H1 (cell line): ENCODE results near the gene ENO2. TPM values are rescaled to one million over a fixed set of nuclear protein-coding genes. Genes with fewer than 3 reads are reported as not detected.

Source experiments
- CTCF ChIA-PET: fragments of 300-600 bp; sonication (Branson Sonifier 250); formaldehyde crosslinking; loops from one replicate; lab custom pipeline; 2021; ENCODE audit not compliant: partially characterized antibody; lab: Charles Lee
- POLR2A ChIA-PET: fragments of 300-600 bp; sonication (Branson Sonifier 250); formaldehyde crosslinking; loops from one replicate; lab custom pipeline; 2021; ENCODE audit warnings: inconsistent platforms; ENCODE audit not compliant: partially characterized antibody; lab: Charles Lee
- DNase-seq, 2 experiments: peaks; one replicate each; pipeline versions ENCODE4 v3.0.0 to v3.0.0-alpha.2; 2010 to 2022; ENCODE audit warnings: low spot score in 2 of 2, low read depth in 1 of 2, mixed read lengths in 1 of 2
- FAIRE-seq: peaks from 2 replicates; lab custom pipeline; 2011; peaks lifted over from hg19 to GRCh38; lab: Jason Lieb, UNC
- H2AFZ ChIP-seq: 2 replicates; pipeline ENCODE4 v1.8.1; 2012; ENCODE audit warnings: low read length, inconsistent platforms
- H2AK5ac ChIP-seq: 2 replicates; pipeline ENCODE4 v1.6.1; 2013; ENCODE audit warnings: low read depth, low read length
- H2BK120ac ChIP-seq: replicated peaks from 2 replicates; pipeline ENCODE3; 2013; ENCODE audit warnings: low read depth, low read length, inconsistent platforms
- H2BK12ac ChIP-seq: 2 replicates; pipeline ENCODE4 v1.6.1; 2013; ENCODE audit warnings: low read depth, low read length
- H2BK15ac ChIP-seq: 2 replicates; pipeline ENCODE4 v1.6.1; 2013; ENCODE audit warnings: low read length
- H2BK20ac ChIP-seq: 2 replicates; pipeline ENCODE4 v1.6.1; 2013; ENCODE audit warnings: low read length
- H2BK5ac ChIP-seq: 2 replicates; pipeline ENCODE4 v1.6.1; 2013; ENCODE audit warnings: low read depth, low read length
- H3K14ac ChIP-seq: 2 replicates; pipeline ENCODE4 v1.6.1; 2013; ENCODE audit warnings: inconsistent platforms; ENCODE audit not compliant: insufficient read length
- H3K18ac ChIP-seq: 2 replicates; pipeline ENCODE4 v1.6.1; 2013; ENCODE audit warnings: low read length; ENCODE audit errors: extremely low read depth
- H3K23ac ChIP-seq: 2 replicates; pipeline ENCODE4 v1.6.1; 2013; ENCODE audit warnings: inconsistent platforms; ENCODE audit not compliant: insufficient read length
- H3K23me2 ChIP-seq: 2 replicates; pipeline ENCODE4 v1.6.1; 2013; ENCODE audit warnings: low read depth, low read length
- H3K27ac ChIP-seq: 2 replicates; pipeline ENCODE4 v1.6.1; 2011; ENCODE audit warnings: low read depth, low read length, inconsistent platforms
- H3K27me3 ChIP-seq, 4 experiments: replicated peaks in 1 of 4; 1 replicate in 1 of 4; 2 replicates in 3 of 4; pipeline versions ENCODE4 v1.6.1 to v1.8.1; 2011 to 2013; ENCODE audit warnings: low read length in 3 of 4, mild to moderate bottlenecking in 3 of 4, inconsistent platforms in 2 of 4, mixed read lengths in 2 of 4, moderate library complexity in 1 of 4; ENCODE audit not compliant: control insufficient read depth in 3 of 4, insufficient read depth in 3 of 4; ENCODE audit errors: extremely low read depth in 1 of 4
- H3K36me3 ChIP-seq, 4 experiments: 2 replicates each; pipeline versions ENCODE4 v1.6.1 to v1.8.1; 2011 to 2013; ENCODE audit warnings: mild to moderate bottlenecking in 4 of 4, low read length in 3 of 4, moderate library complexity in 2 of 4, control low read depth in 1 of 4, inconsistent platforms in 1 of 4; ENCODE audit not compliant: insufficient read depth in 4 of 4, control insufficient read depth in 2 of 4
- H3K4ac ChIP-seq: replicated peaks from 2 replicates; pipeline ENCODE3; 2013; ENCODE audit warnings: low read length, low read depth, mixed read lengths, inconsistent platforms; ENCODE audit not compliant: insufficient read length
- H3K4me1 ChIP-seq, 4 experiments: replicated peaks in 1 of 4; 1 replicate in 1 of 4; 2 replicates in 3 of 4; pipeline versions ENCODE4 v1.6.1 to v1.8.1; 2011 to 2013; ENCODE audit warnings: low read length in 3 of 4, inconsistent platforms in 2 of 4, mixed read lengths in 1 of 4; ENCODE audit not compliant: insufficient read depth in 4 of 4, control insufficient read depth in 3 of 4
- H3K4me2 ChIP-seq, 2 experiments: 2 replicates each; pipeline versions ENCODE4 v1.6.1 to v1.8.1; 2011 to 2013; ENCODE audit warnings: low read depth in 2 of 2, low read length in 2 of 2, control low read depth in 1 of 2, inconsistent platforms in 1 of 2, mild to moderate bottlenecking in 1 of 2; ENCODE audit not compliant: insufficient read depth in 1 of 2
- H3K4me3 ChIP-seq, 4 experiments: fragments of 200-600, 300-600 bp in 1 of 4; sonication (generic), shearing (Covaris generic), sonication (Bioruptor Twin) in 1 of 4; 2 replicates each; pipeline versions ENCODE4 v1.5.1 to v1.8.1; 2011 to 2016; ENCODE audit warnings: low read length in 4 of 4, low read depth in 3 of 4, control low read depth in 2 of 4, inconsistent platforms in 2 of 4, mild to moderate bottlenecking in 2 of 4, mixed read lengths in 1 of 4, moderate library complexity in 1 of 4; ENCODE audit not compliant: insufficient read depth in 2 of 4; ENCODE audit errors: extremely low read depth in 1 of 4
- H3K56ac ChIP-seq: replicated peaks from 2 replicates; pipeline ENCODE3; 2013; ENCODE audit warnings: low read depth, mild to moderate bottlenecking, mixed read lengths, low read length, inconsistent platforms; ENCODE audit not compliant: insufficient read length
- H3K79me1 ChIP-seq: 2 replicates; pipeline ENCODE4 v1.6.1; 2013; ENCODE audit warnings: low read depth, low read length, control low read depth
- H3K79me2 ChIP-seq, 2 experiments: 2 replicates each; pipeline versions ENCODE4 v1.6.1 to v1.8.1; 2012 to 2013; ENCODE audit warnings: low read length in 2 of 2, mild to moderate bottlenecking in 2 of 2, inconsistent platforms in 1 of 2; ENCODE audit not compliant: insufficient read depth in 2 of 2, control insufficient read depth in 1 of 2
- H3K9ac ChIP-seq, 4 experiments: replicated peaks in 1 of 4; 1 replicate in 1 of 4; 2 replicates in 3 of 4; pipeline versions ENCODE4 v1.6.1 to v1.8.1; 2011 to 2013; ENCODE audit warnings: low read depth in 3 of 4, low read length in 3 of 4, control low read depth in 2 of 4, mild to moderate bottlenecking in 2 of 4, moderate library complexity in 2 of 4, inconsistent platforms in 1 of 4; ENCODE audit errors: extremely low read depth in 1 of 4
- H3K9me3 ChIP-seq, 2 experiments: 2 replicates each; pipeline versions ENCODE4 v1.6.1 to v1.8.1; 2012 to 2013; ENCODE audit warnings: mild to moderate bottlenecking in 2 of 2, moderate library complexity in 2 of 2, control low read depth in 1 of 2, inconsistent platforms in 1 of 2, low read depth in 1 of 2, low read length in 1 of 2, mixed read lengths in 1 of 2; ENCODE audit not compliant: insufficient read depth in 2 of 2
- H4K20me1 ChIP-seq, 2 experiments: replicated peaks in 1 of 2; 2 replicates each; pipeline versions ENCODE3 to v1.8.1; 2011 to 2013; ENCODE audit warnings: inconsistent platforms in 2 of 2, low read length in 2 of 2, mild to moderate bottlenecking in 1 of 2; ENCODE audit not compliant: insufficient read depth in 2 of 2, control insufficient read depth in 1 of 2
- H4K5ac ChIP-seq: 2 replicates; pipeline ENCODE4 v1.6.1; 2013; ENCODE audit warnings: low read length, low read depth, mixed read lengths, inconsistent platforms; ENCODE audit not compliant: insufficient read length
- H4K8ac ChIP-seq: 2 replicates; pipeline ENCODE4 v1.8.0; 2013; ENCODE audit warnings: mild to moderate bottlenecking, moderate library complexity, low read length, inconsistent platforms; ENCODE audit not compliant: insufficient read depth; ENCODE audit errors: extremely low read depth
- H4K91ac ChIP-seq: replicated peaks from 2 replicates; pipeline ENCODE3; 2013; ENCODE audit warnings: low read length, mixed read lengths, inconsistent platforms; ENCODE audit not compliant: insufficient read length
- CEBPB ChIP-seq: IDR thresholded peaks from 2 replicates; pipeline ENCODE4 v1.6.1; 2012; ENCODE audit warnings: low read depth, low read length
- RNF2 ChIP-seq: fragments of 200-900, 300-1000 bp; sonication (generic); IDR thresholded peaks from 2 replicates; pipeline ENCODE4 v1.7.1; 2016; ENCODE audit warnings: borderline replicate concordance, low read depth, mild to moderate bottlenecking, antibody characterized with exemption, low read length; ENCODE audit not compliant: poor library complexity, severe bottlenecking; ENCODE audit errors: missing control alignments
- TAF7 ChIP-seq: optimal IDR thresholded peaks from 2 replicates; pipeline ENCODE3; 2011; ENCODE audit warnings: low read depth, mild to moderate bottlenecking, inconsistent platforms, low read length, moderate library complexity, borderline replicate concordance
- WGBS, 2 experiments: shearing (Covaris generic) in 1 of 2; methylation state at CpG; one replicate each; pipeline versions ENCODE4 v1.1.6 to v1.1.7; 2013 to 2015; ENCODE audit warnings: low lambda C conversion rate in 2 of 2, mixed read lengths in 2 of 2, inconsistent platforms in 1 of 2, low coverage in 1 of 2, missing lambda C conversion rate in 1 of 2; ENCODE audit not compliant: insufficient replicate concordance in 2 of 2, insufficient coverage in 1 of 2, insufficient read length in 1 of 2; ENCODE audit errors: extremely low coverage in 1 of 2, missing lambda C conversion rate in 1 of 2; 5-methylcytosine and 5-hydroxymethylcytosine counted together
- polyA plus RNA-seq, 7 experiments: library from polyadenylated mRNA; depleted of rRNA in 3 of 7; stranded (reverse) in 5 of 7; unstranded in 2 of 7; fragments of >200 nt in 5 of 7; fragments of 200-250 nt in 2 of 7; gene quantifications; 1 replicate in 5 of 7; 2 replicates in 1 of 7; 4 replicates in 1 of 7; pipeline versions ENCODE4 v1.2.1 to v1.2.3, GENCODE V29; 2011 to 2013; ENCODE audit warnings: missing spikeins in 2 of 7, mixed read lengths in 2 of 7
- total RNA-seq: library from RNA; stranded (reverse); fragmentation: NEBNext Ultra II Directional; extraction: Animal tissue kit (Norgen Biotek cat#: 25700); gene quantifications from 2 replicates; pipeline ENCODE4 v1.2.1, GENCODE V29; 2021
- TF ChIP-seq, protein P1 (sequence below), 3 experiments: IDR thresholded peaks; 1 replicate in 2 of 3; 2 replicates in 1 of 3; pipeline versions ENCODE4 v1.5.1 to v1.6.1; 2011; ENCODE audit warnings: low read length in 3 of 3, mild to moderate bottlenecking in 3 of 3, inconsistent platforms in 2 of 3, low read depth in 1 of 3, moderate library complexity in 1 of 3; ENCODE audit not compliant: insufficient read depth in 1 of 3; ENCODE audit errors: control extremely low read depth in 1 of 3
- TF ChIP-seq, protein P2 (sequence below): IDR thresholded peaks from 2 replicates; pipeline ENCODE4 v1.6.1; 2012; ENCODE audit warnings: low read length, inconsistent platforms

ENO2 gene
- total and polyA plus RNA-seq, 2 of the 8 experiments (the other 6 are each of a cell fraction or from before 2014, with no cell fraction given) = 92.4 to 102 TPM

GRCh38 chr12:6890789-6891645 is 23.4 kb upstream of the ENO2 start:
- Histone ChIP-seq H4K5ac (peak overlapping the region; percentile 60), H3K4ac (no peak overlapping the region), H3K4me1 (peaks cover 0 to 9% (median 2%) of the 10 kb centered on the region in 4 experiments; a peak in 4 of 7 replicates), H3K79me1 (no peaks in the 10 kb centered on the region), H2BK5ac (peak overlapping the region; percentile 53), H4K91ac (peak overlapping the region; percentile 2), H3K23ac (no peak overlapping the region), H2BK120ac (no peak overlapping the region), H2BK15ac (no peak overlapping the region), H3K9ac (peak overlapping the region; percentile 10 to 72 (median 66); a peak in 5 of 7 replicates), H3K14ac (no peak overlapping the region), H3K9me3 (no peaks in the 10 kb centered on the region), H3K4me2 (peak overlapping the region; percentile 47 to 69), H3K56ac (no peak overlapping the region), H3K4me3 (peak overlapping the region; percentile 31 to 63 (median 56)), H3K36me3 (no peaks in the 10 kb centered on the region), H4K20me1 (no peaks in the 10 kb centered on the region), H2AFZ (peak overlapping the region; percentile 23; the same call in 1 of the 2 replicates), H2BK20ac (no peak overlapping the region), H3K18ac (peak overlapping the region; percentile 71; the same call in 1 of the 2 replicates), H3K27me3 (no peaks in the 10 kb centered on the region), H3K27ac (peak overlapping the region; percentile 76), H3K23me2 (no peaks in the 10 kb centered on the region), H2BK12ac (peak overlapping the region; percentile 10; the same call in 1 of the 2 replicates), H4K8ac (peak overlapping the region; percentile 91; the same call in 1 of the 2 replicates), H2AK5ac (no peak overlapping the region), H3K79me2 (no peaks in the 10 kb centered on the region)
- 9% methylated on average over 53 of the region's 68 CpGs; no CpG with 5 or more reads in 1 of the 2 experiments for WGBS, 2 experiments
- ChIA-PET CTCF (interaction anchor here (0.7 to 5.0 kb wide), 27 partner anchors 9 to 138 kb away, joined by 3 to 84 read pairs (median 5); partner anchors contain the start of genes C12orf57, CDCA3, ENO2 and MLF2), POLR2A (interaction anchor here (0.9 to 7.8 kb wide), 24 partner anchors 9 to 71 kb away, joined by 3 to 86 read pairs (median 6); partner anchors contain the start of genes C12orf57, ENO2, LRRC23 and RNU7-1)
- FAIRE-seq = peak; percentile 45
- peak; percentile 92 to 99 for DNase-seq
- TF ChIP-seq TAF7 = peak; percentile 82
- TF ChIP-seq CEBPB = peak; percentile 100
- TF ChIP-seq, protein P1, sequence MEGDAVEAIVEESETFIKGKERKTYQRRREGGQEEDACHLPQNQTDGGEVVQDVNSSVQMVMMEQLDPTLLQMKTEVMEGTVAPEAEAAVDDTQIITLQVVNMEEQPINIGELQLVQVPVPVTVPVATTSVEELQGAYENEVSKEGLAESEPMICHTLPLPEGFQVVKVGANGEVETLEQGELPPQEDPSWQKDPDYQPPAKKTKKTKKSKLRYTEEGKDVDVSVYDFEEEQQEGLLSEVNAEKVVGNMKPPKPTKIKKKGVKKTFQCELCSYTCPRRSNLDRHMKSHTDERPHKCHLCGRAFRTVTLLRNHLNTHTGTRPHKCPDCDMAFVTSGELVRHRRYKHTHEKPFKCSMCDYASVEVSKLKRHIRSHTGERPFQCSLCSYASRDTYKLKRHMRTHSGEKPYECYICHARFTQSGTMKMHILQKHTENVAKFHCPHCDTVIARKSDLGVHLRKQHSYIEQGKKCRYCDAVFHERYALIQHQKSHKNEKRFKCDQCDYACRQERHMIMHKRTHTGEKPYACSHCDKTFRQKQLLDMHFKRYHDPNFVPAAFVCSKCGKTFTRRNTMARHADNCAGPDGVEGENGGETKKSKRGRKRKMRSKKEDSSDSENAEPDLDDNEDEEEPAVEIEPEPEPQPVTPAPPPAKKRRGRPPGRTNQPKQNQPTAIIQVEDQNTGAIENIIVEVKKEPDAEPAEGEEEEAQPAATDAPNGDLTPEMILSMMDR (IDR thresholded peaks at IDR 0.05; ENCODE audit: control extremely low read depth in 1 of 3, insufficient read depth in 1 of 3, low read depth in 1 of 3, low read length in 3 of 3) = peak; percentile 72 to 96 (median 78)
- TF ChIP-seq, protein P2, sequence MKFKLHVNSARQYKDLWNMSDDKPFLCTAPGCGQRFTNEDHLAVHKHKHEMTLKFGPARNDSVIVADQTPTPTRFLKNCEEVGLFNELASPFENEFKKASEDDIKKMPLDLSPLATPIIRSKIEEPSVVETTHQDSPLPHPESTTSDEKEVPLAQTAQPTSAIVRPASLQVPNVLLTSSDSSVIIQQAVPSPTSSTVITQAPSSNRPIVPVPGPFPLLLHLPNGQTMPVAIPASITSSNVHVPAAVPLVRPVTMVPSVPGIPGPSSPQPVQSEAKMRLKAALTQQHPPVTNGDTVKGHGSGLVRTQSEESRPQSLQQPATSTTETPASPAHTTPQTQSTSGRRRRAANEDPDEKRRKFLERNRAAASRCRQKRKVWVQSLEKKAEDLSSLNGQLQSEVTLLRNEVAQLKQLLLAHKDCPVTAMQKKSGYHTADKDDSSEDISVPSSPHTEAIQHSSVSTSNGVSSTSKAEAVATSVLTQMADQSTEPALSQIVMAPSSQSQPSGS = peak; percentile 52; the same call in 1 of the 2 replicates
- no peak for TF ChIP-seq RNF2
